Measurements from ENCODE around the gene CYP27B1. TPM values are rescaled to one million over a fixed set of nuclear protein-coding genes. Genes with fewer than 3 reads are reported as not detected.

CYP27B1 gene
- total RNA-seq, 2 experiments from 2014 or later = 2.3 to 2.6 TPM

DNA sequence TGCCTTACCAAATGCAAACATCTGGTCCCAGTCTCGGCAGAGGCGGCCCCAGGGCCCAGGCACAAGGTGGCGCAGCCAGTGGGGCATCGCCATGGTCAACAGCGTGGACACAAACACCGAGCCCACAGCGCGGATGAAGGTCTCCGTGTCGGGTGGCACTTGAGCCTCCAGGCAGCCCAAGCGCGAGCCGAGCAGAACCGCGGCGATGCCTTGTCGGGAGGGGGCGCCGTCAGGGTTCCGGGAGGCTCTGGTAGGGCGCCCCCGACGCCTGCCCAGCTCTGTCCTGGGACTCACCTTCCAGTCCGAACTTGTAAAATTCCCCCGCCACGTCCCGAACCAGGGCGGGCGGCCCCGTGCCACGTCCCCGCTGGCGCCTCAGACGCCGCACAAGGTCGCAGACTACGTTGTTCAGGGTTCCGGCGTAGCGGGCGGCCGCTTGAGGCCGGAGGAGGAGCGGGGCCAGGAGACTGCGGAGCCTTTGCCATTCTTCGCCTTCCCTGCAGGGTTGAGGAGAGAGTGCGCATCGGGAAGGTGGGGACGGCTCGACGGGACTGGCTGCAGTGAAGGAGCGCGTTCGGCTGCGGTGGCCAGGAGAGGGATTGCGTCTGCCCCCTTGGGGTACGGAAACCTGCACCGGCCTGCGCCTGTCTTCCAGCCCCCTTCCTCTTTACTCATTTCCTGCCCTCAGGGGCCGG, 1.7 kb downstream of the CYP27B1 start:
- peaks cover 28% of the 10 kb centered on the region for H3K4me1 Mint-ChIP-seq (ENCODE audit: low read depth)
- peak overlapping the region; percentile 83 for H3K4me3 Mint-ChIP-seq
- ChIA-PET POLR2A (interaction anchor here (0.7 to 1.2 kb wide), 3 partner anchors 13 to 72 kb away, joined by 3 to 4 read pairs (median 3); partner anchors contain the start of genes CDK4 and TSPAN31), CTCF (interaction anchor here (0.6 to 5.4 kb wide), 10 partner anchors 9 to 139 kb away, joined by 3 to 72 read pairs (median 4); partner anchors contain the start of gene MARCHF9)
- peaks cover 12% of the 10 kb centered on the region for H3K27me3 Mint-ChIP-seq (ENCODE audit: low read depth)
- H3K36me3 Mint-ChIP-seq (ENCODE audit: low read depth) = peaks cover 15% of the 10 kb centered on the region
- peak overlapping the region; percentile 80 for H3K27ac Mint-ChIP-seq
- ATAC-seq = peak; percentile 84
- H3K9me3 Mint-ChIP-seq (ENCODE audit: insufficient read depth) = no peaks in the 10 kb centered on the region
- DNase-seq = peak; percentile 67

DNA sequence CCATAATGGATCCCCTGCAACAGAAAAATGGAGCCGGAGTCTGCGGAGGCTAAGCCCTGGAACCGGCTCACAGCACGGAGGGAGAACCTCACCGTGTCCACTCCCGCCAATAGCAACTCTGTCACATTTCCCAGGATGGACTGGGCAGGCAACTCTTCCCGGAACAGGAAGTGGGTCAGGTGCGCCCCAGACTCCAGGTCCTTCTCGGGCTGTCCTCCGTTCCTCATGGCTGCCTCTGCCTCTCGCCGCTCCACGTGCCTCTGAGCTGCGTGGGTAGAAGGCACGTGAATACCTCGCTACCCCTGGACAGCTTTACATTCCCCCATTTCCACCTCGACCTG, 2.2 kb downstream of the CYP27B1 start:
- H3K4me1 Mint-ChIP-seq (ENCODE audit: low read depth) = peaks cover 29% of the 10 kb centered on the region
- ChIA-PET CTCF (interaction anchor here (0.6 to 5.4 kb wide), 8 partner anchors 8 to 139 kb away, joined by 3 to 72 read pairs (median 4); partner anchors contain the start of gene MARCHF9), POLR2A (interaction anchor here (0.7 to 1.2 kb wide), 3 partner anchors 13 to 72 kb away, joined by 3 to 4 read pairs (median 3); partner anchors contain the start of genes CDK4 and TSPAN31)
- ATAC-seq = peak; percentile 1
- peak overlapping the region; percentile 15 for H3K27ac Mint-ChIP-seq
- peaks cover 12% of the 10 kb centered on the region for H3K27me3 Mint-ChIP-seq (ENCODE audit: low read depth)
- H3K4me3 Mint-ChIP-seq = peak overlapping the region; percentile 83
- H3K9me3 Mint-ChIP-seq (ENCODE audit: insufficient read depth) = no peaks in the 10 kb centered on the region
- H3K36me3 Mint-ChIP-seq (ENCODE audit: low read depth) = peaks cover 10% of the 10 kb centered on the region
- no peak for DNase-seq

DNA sequence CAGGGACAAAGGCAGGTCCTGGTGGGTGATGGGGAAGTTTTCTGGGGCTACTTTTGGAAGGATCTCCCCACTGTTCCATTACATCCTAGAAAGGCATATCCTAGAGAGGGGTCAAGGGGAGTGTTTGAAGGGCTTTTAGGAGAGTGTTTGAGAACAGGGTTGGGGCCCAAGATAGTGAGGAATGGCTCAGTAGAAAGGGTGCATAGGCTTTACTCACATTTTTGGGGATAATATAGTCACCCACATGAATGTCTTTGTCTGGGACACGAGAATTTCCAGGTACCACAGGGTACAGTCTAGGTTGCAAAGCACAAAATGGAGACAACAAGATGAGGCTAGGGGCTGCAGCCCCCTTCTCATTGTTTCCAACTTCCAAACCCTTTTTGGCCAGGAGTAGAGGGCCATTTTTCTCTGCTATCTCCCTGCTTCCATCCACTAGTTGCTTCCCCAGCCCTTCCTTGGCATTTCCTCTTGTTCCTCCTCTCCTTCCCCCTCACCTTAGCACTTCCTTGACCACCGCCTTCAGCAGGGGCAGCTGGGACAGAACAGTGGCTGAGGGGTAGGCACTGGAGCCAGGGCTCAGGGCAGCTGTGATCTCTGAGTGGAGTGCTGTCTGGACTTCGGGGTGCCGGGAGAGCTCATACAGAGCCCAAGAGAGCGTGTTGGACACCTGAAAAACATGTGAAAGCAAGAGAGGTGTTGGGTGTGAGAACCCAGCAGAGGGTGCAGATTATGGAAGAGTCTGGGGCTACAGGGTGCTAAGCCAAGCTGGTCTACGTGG, 2.8 kb downstream of the CYP27B1 start:
- Mint-ChIP-seq H3K27me3 (ENCODE audit: low read depth) (peaks cover 12% of the 10 kb centered on the region), H3K36me3 (ENCODE audit: low read depth) (peaks cover 8% of the 10 kb centered on the region), H3K9me3 (ENCODE audit: insufficient read depth) (no peaks in the 10 kb centered on the region), H3K4me1 (ENCODE audit: low read depth) (peaks cover 33% of the 10 kb centered on the region), H3K4me3 (peak overlapping the region; percentile 83), H3K27ac (no peak overlapping the region)
- ChIA-PET CTCF (interaction anchor here (0.6 to 5.4 kb wide), 11 partner anchors 8 to 140 kb away, joined by 3 to 72 read pairs (median 3); partner anchors contain the start of genes CDK4 and MARCHF9), POLR2A (interaction anchor here (0.7 to 1.2 kb wide), 3 partner anchors 12 to 73 kb away, joined by 3 to 4 read pairs (median 3); partner anchors contain the start of genes CDK4 and TSPAN31)
- no peak for ATAC-seq
- no peak for DNase-seq

DNA sequence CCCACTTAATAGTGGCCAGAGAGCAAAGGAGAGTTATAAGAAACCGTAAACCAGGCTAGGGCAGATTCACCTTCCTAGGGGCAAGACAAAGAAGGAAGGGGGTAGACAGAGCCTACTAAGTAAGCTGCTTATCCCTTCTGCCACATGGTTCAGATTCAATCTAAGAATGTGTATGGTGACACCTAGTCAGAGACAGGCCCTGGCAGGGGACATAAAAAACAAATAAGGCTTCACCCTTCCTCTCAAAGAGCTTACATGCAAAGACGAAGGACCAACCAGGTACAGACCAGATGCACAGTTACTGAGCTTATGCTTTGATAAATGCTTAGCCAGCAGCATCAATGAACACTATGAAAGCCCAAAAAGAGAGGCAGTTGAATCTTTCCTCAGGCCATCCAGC, 4.4 kb downstream of the CYP27B1 start:
- no peak overlapping the region for H3K4me3 Mint-ChIP-seq

DNA sequence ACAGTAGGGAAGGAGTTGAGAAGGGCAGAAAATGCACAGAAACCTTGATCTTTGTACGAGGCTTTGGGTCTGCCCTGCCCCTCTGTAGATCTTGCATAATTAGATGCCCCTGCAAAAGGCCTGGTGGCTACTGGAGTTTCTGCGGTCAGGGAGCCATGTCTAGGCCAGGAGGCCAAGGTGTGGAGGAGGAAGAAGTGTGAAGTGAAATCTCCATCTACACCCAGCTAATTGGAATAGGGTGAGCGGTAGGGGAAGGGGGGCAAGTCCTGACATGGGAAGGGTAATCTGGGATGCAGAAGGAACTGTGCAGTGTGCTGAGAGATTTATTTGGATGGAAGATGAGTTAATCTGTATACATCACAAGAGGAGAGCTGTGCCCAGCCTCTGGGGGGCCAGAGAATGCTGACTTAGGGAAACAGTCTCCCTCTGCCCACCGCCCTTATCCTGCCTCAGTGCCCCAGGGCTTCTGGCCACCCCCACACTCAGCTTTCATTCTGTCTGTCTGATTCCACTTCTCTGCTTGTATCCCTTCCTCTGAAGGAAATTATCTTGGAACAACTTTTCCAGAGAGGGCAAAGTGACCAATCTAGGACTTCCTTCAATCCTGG, 5.4 kb downstream of the CYP27B1 start:
- no peaks in the 10 kb centered on the region for H3K9me3 Mint-ChIP-seq (ENCODE audit: insufficient read depth)
- no peak overlapping the region for H3K4me3 Mint-ChIP-seq
- H3K4me1 Mint-ChIP-seq (ENCODE audit: low read depth) = peaks cover 35% of the 10 kb centered on the region
- no peak for DNase-seq
- H3K27me3 Mint-ChIP-seq (ENCODE audit: low read depth) = peaks cover 10% of the 10 kb centered on the region
- peaks cover 14% of the 10 kb centered on the region for H3K36me3 Mint-ChIP-seq (ENCODE audit: low read depth)
- ChIA-PET CTCF (interaction anchor here (0.9 to 2.0 kb wide), 2 partner anchors 22 to 139 kb away, joined by 3 to 8 read pairs; partner anchors contain the start of gene TSFM), POLR2A (interaction anchor here (1.5 kb wide), 1 partner anchor 17 kb away, joined by 3 read pairs; the partner anchor contains the start of gene TSPAN31)
- H3K27ac Mint-ChIP-seq = no peak overlapping the region
- ATAC-seq = no peak

More for the DNA sequence above, 4.4 kb downstream of the CYP27B1 start:
- Mint-ChIP-seq H3K36me3 (ENCODE audit: low read depth) (peaks cover 12% of the 10 kb centered on the region), H3K9me3 (ENCODE audit: insufficient read depth) (no peaks in the 10 kb centered on the region), H3K4me1 (ENCODE audit: low read depth) (peaks cover 33% of the 10 kb centered on the region), H3K27me3 (ENCODE audit: low read depth) (peaks cover 12% of the 10 kb centered on the region), H3K27ac (no peak overlapping the region)
- DNase-seq (no peak), ATAC-seq (no peak)
- POLR2A ChIA-PET = no interaction called here
- CTCF ChIA-PET = no interaction called here

DNA sequence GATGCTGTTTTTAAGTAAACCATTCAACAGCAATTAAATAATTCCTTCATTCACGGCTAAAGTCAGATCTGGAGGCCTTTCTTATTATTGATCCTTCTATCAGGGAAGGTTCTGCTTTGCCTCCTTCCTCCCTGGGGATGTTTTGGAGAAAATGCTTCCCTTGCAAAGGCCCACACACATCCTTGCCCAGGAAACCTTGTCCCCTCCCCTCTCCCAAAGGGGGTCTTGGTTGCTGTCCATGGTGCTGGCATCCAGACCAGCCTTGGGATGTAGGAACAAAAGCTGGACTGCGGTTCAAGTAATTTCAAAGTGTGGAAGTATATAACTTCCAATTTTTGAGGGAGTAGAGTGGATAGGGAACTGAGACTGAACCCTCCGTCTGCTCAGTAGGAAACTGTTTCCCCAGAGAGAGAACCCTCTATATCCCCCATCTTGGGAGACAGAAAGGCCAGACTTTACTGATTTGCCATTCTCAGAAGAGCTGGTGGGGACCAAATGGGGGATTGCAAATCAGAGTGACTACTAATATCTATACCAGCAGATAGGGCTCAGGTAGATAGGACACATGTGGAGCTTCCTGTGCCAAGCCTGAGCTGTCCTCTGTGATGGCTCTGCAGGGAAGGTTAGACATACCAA, 6.4 kb downstream of the CYP27B1 start:
- peaks cover 5% of the 10 kb centered on the region for H3K27me3 Mint-ChIP-seq (ENCODE audit: low read depth)
- H3K4me1 Mint-ChIP-seq (ENCODE audit: low read depth) = peaks cover 30% of the 10 kb centered on the region
- no peak for ATAC-seq
- no peaks in the 10 kb centered on the region for H3K9me3 Mint-ChIP-seq (ENCODE audit: insufficient read depth)
- ChIA-PET CTCF (interaction anchor here (0.9 to 2.1 kb wide), 9 partner anchors 7 to 177 kb away, joined by 3 to 20 read pairs (median 4); partner anchors contain the start of genes CTDSP2 and TSFM), POLR2A (interaction anchor here (1.0 to 1.5 kb wide), 2 partner anchors 12 to 16 kb away, joined by 3 read pairs; partner anchors contain the start of genes EEF1AKMT3, METTL1 and TSPAN31)
- no peak overlapping the region for H3K4me3 Mint-ChIP-seq
- H3K36me3 Mint-ChIP-seq (ENCODE audit: low read depth) = peaks cover 15% of the 10 kb centered on the region
- no peak for DNase-seq
- H3K27ac Mint-ChIP-seq = no peak overlapping the region

DNA sequence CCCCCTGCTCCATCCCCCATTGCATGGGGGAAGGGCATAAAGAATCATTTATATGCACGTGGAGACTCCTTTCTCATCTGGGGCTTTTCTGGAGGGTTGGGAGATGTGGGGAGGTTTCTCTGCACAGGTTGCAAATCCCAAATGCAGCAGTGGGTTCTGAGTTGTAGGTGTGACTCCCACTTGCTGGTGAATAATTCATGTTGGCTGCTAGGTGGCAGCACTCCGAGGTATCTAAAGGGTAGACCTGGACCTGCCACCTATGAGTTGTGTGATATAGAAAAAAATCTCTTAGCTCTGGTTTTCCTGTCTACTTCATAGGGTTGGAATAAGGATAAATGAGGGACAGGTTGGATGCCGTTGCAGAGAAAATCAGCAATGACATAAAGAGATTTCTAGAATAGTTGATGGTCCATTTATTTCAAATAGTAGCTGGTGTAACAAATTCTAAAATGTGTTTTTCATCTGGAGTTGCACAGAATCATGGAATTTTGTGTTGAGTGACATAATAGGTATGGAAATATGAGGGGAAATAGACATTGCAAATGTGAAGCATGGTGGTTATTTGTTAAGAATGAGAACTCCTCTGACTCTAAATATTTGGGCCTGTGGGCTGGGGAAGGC, 7.4 kb downstream of the CYP27B1 start:
- H3K9me3 Mint-ChIP-seq (ENCODE audit: insufficient read depth) = no peaks in the 10 kb centered on the region
- CTCF ChIA-PET = interaction anchor here (0.6 to 2.1 kb wide), 22 partner anchors 8 to 181 kb away, joined by 3 to 20 read pairs (median 4); partner anchors contain the start of genes CTDSP2, EEF1AKMT3, METTL1 and TSFM
- peak; percentile 67 for DNase-seq
- H3K27ac Mint-ChIP-seq = no peak overlapping the region
- POLR2A ChIA-PET = interaction anchor here (0.8 to 1.5 kb wide), 4 partner anchors 9 to 20 kb away, joined by 3 to 5 read pairs (median 3); partner anchors contain the start of genes EEF1AKMT3, METTL1 and TSPAN31
- ATAC-seq = no peak
- H3K27me3 Mint-ChIP-seq (ENCODE audit: low read depth) = peaks cover 3% of the 10 kb centered on the region
- peaks cover 23% of the 10 kb centered on the region for H3K4me1 Mint-ChIP-seq (ENCODE audit: low read depth)
- H3K4me3 Mint-ChIP-seq = no peak overlapping the region
- peaks cover 15% of the 10 kb centered on the region for H3K36me3 Mint-ChIP-seq (ENCODE audit: low read depth)

DNA sequence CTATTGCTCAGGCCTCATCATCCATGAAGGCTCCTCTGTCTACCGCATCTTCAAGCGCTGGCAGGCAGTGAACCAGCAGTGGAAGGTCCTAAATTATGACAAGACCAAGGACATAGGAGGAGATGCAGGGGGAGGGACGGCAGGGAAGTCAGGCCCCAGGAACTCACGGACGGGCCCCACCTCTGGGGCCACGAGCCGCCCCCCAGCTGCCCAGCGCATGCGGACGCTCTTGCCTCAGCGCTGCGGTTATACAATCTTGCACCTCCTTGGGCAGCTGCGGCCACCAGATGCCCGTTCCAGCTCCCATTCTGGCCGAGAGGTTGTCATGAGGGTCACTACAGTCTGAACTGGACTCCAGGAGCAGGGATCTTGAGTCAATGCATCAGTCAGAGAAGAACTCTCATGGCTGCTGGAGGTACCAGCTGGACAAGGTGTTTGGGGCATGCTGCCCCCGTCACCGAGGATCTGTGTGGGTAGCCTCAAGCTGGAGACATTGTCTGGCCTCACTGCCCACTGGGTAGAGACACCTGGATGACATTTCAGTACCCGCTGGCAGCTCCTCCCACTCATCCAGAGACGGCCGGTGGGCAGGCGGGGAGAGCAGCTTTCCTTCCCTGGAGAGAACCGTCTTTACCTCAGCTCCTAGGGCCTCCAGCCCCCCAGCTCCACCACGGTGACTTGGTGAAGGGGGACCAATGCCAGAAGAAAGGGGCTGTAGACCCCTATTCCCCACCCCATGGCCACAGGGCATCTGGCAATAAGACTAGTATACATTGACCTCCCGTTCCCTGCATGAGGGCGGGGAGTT, 8.1 kb downstream of the CYP27B1 start:
- H3K9me3 Mint-ChIP-seq (ENCODE audit: insufficient read depth) = no peaks in the 10 kb centered on the region
- H3K27ac Mint-ChIP-seq = no peak overlapping the region
- DNase-seq (no peak), ATAC-seq (no peak)
- peaks cover 15% of the 10 kb centered on the region for H3K36me3 Mint-ChIP-seq (ENCODE audit: low read depth)
- ChIA-PET POLR2A (interaction anchor here (0.8 to 1.5 kb wide), 3 partner anchors 10 to 21 kb away, joined by 3 to 5 read pairs (median 3); partner anchors contain the start of gene TSPAN31), CTCF (interaction anchor here (0.9 to 2.1 kb wide), 12 partner anchors 9 to 175 kb away, joined by 3 to 20 read pairs (median 4); partner anchors contain the start of genes CTDSP2, EEF1AKMT3, METTL1 and TSPAN31)
- H3K4me1 Mint-ChIP-seq (ENCODE audit: low read depth) = peaks cover 26% of the 10 kb centered on the region
- no peak overlapping the region for H3K4me3 Mint-ChIP-seq
- no peaks in the 10 kb centered on the region for H3K27me3 Mint-ChIP-seq (ENCODE audit: low read depth)

DNA sequence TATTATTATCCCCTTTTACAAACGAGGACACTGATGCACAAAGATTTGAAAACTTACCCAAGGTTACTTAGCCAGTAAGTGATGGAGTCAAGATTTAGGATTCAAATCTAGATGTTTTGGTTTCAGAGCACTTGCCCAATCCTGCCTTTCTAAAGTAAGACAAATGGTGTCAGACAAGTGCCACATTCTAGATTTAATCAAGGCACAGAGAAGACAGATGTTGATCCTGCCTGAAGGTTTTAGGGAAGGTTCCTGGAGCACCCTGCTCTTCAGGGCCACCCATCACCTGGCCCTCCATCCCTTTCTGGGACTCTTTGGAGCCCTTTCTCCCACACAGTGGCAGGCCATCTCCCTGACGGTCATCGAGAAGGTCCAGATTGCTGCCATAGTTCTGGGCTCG, 9.1 kb downstream of the CYP27B1 start:
- ChIA-PET CTCF (interaction anchor here (1.1 to 3.0 kb wide), 6 partner anchors 9 to 167 kb away, joined by 3 to 72 read pairs (median 8); partner anchors contain the start of genes CYP27B1, EEF1AKMT3, METTL1 and PIP4K2C), POLR2A (no interaction called here)
- Mint-ChIP-seq H3K36me3 (ENCODE audit: low read depth) (peaks cover 12% of the 10 kb centered on the region), H3K27ac (no peak overlapping the region), H3K9me3 (ENCODE audit: insufficient read depth) (no peaks in the 10 kb centered on the region), H3K27me3 (ENCODE audit: low read depth) (no peaks in the 10 kb centered on the region), H3K4me3 (no peak overlapping the region), H3K4me1 (ENCODE audit: low read depth) (peaks cover 35% of the 10 kb centered on the region)
- DNase-seq = no peak
- ATAC-seq = no peak

Data from activated CD8-positive, alpha-beta T cell treated with anti-CD3 and anti-CD28 coated beads, Interleukin-2, amount 10 ng/mL, durations not matched to agents 7 days and 5 days (primary cell).